CD4-positive, alpha-beta T cell treated with Interferon gamma for 1 hour (primary cell): ENCODE data around the gene CLPX.
"Not testable (repeated sequence)": the region's sequence is repeated elsewhere in the genome, so short reads cannot be mapped to it uniquely, and the experiment has no call there.

Source experiments
- DNase-seq: peaks from one replicate; pipeline ENCODE4 v3.0.0-alpha.2; 2020

The CLPX gene

DNA sequence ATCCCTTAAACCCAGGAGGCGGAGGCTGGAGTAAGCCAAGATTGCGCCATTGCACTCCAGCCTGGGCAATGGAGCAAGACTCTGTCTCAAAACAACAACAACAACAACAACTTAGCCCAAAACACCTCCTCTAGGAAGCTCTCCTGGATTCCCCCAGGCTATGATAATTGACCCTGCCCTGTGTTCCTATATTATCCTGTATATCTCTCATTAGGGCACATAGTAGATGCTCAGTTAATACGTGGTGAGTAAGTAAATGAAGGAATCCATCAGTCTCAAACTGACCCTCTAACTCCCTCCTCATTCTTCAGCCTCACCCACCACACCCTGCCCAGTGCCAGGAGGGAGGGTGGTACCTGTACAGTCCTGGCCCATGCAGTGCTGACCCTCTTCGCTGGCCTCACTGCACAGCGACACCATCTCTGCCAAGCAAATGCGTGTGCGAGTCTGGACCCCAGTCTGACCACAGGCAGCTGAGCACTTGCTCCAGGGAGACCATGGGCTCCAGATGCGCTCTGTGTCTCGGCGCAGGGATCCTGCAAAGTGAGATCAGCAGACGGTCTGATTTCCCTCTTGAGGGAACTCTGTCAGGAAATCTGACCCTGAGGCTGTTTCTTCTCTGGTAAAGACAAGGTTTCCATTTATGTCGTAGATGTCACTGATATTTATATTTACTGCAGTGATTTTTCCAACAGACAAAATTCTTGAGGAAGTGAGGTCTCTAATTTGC, 20.0 kb upstream of the CLPX start:
- no peak for DNase-seq

DNA sequence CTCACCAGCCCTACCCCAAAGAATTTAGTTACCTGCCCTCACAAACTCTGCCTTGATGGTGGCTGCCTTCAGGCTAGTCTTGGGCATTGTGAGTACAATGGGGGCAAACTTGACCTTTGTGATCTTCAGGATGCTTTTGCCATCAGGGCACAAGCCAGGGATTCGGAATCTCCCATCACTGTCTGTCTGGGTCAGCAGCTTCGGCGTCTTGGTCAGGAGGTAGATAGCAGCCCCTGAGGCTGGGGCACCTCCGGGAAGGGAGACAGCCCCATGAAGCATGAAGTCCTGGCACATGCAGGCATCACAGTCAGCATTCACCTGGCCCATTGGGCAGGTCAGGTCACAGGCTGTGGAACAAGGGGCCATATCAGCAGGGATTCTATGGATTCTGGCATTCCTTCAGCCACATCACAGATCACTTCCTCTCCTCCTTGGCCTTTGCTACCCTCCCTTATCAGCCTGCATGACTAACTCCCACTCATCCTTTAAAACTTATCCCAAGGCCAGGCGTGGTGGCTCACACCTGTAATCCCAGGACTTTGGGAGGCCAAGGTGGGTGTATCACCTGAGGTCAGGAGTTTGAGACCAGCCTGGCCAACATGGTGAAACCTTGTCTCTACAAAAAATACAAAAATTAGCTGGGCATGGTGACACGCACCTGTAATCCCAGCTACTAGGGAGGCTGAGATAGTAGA, 19.2 kb upstream of the CLPX start:
- no peak for DNase-seq

DNA sequence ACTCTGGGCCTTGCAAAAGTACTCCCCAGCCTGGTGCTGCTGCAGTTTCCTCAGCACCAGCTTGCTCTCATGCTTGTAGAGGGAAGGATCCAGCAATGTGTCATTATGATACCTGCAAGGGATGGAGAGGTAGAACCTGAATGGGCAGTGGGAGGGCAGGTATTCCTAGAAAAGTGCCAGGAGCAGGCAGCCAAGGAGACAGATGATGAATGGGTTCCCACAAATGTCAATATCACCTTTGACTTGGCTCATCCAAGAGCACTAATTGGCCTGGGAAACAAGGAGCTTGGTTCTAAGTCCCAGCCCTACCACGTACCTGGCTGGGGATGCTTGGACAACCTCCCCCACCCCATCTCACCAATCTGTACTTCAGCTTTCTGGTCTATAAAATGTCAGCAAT, 16.8 kb upstream of the CLPX start:
- no peak for DNase-seq

DNA sequence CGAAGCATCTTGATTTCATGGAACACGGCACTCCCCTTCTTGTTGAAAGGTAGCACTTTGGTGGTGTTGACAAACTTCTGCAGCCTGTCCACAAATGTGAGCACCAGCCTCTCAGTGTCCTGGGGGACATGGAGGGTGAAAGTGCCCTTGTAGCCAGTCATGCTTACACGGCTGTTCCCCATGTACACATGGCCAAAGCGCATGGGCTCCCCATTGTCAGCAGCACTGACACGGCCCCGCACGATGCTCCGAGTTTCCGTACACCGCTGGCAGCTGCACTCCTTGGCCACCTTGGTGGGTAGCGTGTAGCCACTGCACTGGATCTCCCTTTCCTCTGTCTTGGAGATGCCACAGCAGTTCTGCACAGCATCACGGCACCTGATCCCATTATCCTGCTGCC, 13.4 kb upstream of the CLPX start:
- no peak for DNase-seq

DNA sequence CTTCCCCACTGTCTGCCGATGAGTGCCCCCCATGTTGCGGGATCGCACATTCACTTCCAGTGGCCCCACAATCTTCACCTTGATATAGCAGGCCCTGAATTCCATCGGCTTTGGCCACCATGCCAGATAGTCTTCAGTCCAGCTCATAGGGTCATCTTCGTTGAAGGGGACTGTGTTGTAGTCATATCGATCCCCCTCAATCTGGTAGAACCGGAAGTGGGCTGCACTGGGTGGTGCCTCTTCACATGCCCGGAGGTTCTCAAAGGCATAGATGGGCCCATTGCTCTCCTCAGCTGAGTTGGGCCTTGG, 12.1 kb upstream of the CLPX start:
- DNase-seq: no peak

- no peak for DNase-seq
Observed at GRCh38 chr15:65196637-65197336, 11.6 kb upstream of the CLPX start.

DNA sequence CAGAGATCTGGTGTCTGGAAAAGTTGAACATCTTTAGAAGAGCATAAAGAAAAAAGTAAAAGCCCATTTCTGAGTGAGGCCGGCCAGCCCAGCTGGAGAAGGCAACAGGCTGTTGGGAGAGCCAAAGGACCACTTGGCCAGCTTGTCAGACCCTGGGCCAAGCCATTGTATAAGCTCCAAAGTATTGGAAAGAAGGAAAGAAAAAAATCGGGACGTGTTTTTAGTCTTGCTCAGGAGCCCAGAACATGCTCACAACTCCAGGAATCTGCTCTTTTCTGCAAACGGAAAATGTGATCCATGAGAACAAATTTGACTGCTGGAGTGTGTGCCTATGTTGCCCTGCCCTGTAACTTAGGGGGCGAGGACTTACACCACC, 10.4 kb upstream of the CLPX start:
- no peak for DNase-seq

- DNase-seq: no peak
Observed at GRCh38 chr15:65194826-65195547, 9.8 kb upstream of the CLPX start.

DNA sequence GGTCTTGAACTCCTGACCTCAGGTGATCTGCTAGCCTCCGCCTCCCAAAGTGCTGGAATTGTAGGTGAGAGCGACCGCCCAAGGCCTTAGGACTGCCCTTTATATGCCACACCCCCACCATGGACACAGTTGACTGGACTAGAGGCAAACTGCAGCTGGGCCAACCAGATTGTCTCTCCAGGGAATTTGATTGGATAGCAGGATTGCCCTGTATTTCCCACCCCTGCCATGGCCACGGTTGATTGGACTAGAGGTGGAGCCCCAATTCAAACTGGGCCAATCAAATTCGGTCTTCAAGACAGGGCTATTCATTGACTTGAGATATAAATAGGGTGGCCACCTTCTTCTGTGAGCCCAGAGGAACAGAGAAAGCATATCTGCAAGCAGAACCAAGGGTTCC, 6.9 kb upstream of the CLPX start:
- no peak for DNase-seq

- no peak for DNase-seq
Observed at GRCh38 chr15:65189102-65189740, 4.1 kb upstream of the CLPX start.

DNA sequence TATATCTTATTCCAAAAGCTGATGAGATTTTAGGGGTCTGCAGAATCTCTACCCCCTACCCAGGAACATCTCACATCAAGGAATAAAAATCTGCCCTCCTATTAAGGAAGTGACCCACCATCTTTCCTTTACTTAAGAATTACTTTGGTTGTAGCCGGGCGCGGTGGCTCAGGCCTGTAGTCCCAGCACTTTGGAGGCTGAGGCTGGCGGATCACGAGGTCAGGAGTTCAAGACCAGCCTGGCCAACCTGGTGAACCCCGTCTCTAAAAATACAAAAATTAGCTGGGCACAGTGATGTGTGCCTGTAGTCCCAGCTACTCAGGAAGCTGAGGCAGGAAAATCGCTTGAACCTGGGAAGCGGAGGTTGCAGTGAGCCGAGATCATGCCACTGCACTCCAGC, 3.3 kb upstream of the CLPX start:
- not testable (repeated sequence) for DNase-seq

DNA sequence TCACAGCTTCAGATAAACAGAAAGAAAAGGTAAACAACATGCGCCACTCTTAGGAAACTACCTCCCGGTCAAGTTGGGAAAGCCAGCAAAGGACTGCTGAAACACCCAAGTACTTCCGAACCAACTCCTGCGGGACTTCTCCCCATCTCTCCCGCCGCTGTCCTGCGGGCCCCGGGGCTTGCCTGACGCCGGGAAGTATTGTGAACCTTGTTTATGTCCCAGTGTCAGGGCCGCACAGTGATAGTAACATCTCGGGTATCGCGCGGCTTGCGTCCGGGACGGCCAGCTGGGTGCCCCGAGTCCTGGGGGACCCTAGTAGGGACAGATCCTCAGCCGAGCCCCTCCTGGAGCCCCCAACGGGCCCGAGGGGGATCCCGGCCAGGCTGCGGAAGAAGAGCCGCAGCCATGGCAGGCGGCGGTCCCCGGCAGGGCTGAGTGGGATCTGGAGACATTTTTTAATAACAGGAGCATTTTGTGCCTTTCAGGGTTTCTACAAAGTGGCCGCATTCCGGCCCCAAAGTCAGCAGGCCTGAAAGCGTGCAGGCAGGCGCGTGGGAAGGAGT, 756 bp downstream of the CLPX start:
- peak; percentile 29 for DNase-seq

GRCh38 chr15:65183865-65184159, 1.3 kb downstream of the CLPX start:
- DNase-seq: no peak

GRCh38 chr15:65182538-65182937, 2.6 kb downstream of the CLPX start:
- DNase-seq: no peak

DNA sequence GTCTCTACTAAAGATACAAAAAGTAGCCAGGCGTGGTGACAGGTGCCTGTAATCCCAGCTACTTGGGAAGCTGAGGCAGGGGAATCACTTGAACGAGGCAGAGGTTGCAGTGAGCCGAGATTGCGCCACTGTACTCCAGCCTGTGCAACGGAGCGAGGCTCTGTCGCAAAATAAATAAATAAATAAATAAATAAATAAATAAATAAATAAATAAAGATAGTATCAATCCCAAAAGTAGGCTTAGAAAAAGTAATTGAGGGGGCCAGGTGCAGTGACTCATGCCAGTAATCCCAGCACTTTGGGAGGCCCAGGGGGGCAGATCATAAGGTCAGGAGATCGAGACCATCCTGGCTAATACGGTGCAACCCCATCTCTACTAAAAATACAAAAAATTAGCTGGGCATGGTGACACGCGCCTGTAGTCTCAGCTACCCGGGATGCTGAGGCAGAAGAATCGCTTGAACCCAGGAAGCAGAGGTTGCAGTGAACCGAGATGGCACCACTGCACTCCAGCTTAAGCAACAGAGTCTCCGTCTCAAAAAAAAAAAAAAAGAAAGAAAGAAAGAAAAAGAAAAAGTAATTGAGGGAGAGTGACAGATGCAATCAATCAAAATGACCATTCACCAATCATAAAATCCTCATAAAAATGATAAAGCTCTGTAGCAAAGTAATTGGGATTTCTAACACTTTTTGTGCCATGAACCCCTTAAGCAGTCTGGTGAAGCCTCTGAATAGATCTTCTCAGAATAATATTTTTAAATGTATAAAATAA, 3.4 kb downstream of the CLPX start:
- DNase-seq: not testable (repeated sequence)

DNA sequence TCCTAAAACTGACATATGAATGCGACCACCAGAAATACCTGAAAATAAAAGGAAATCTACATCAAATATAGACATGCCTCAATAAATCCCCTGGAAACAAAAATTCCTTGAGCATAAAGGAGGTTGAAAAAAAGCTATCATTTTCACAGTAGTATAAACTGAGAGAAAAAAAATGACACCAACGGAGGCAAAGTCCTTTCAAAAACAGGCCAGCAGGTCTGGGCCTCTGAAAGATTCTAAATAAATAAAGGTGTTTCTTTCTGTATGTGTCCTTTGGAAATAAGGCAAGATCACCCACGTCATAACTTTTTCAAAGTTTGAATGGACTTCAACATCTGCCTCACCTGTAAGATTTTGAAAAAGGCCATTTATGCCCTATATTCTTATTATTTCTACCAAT, 5.0 kb downstream of the CLPX start:
- no peak for DNase-seq

DNA sequence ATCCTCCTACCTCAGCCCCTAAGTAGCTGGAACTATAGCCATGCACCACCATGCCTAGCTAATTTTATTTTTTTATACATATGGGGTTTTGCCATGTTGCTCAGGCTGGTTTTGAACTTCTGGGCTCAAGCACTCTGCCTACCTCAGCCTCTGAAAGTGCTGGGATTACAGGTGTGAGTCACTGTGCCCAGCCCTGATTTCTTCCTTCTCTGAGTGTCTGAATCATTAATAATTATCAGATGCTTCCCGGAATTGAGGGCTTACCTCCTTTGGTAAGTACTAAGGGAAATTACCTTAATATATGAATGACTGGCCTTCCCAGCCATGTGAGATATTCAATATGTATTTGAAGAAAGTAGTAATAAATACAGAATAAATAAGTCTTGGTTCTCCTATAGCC, 7.2 kb downstream of the CLPX start:
- no peak for DNase-seq

DNA sequence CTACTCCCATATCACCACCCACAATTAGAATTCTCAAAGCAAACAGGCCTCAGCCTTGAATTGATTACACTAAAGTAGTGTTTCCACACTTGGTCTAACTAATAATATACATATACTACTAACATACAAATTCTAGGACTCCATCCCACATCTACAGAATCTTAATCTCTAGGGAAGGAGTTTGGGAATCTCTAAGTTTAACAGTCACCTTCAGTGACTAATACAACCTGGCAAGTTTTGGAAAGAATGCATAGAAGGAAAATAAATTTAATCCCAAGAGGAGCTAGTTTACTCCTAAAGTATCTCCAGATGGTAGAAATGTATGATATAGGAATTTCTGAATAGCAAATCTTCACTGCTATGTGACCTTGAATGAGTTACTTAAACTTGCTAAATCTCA, 9.1 kb downstream of the CLPX start:
- no peak for DNase-seq

DNA sequence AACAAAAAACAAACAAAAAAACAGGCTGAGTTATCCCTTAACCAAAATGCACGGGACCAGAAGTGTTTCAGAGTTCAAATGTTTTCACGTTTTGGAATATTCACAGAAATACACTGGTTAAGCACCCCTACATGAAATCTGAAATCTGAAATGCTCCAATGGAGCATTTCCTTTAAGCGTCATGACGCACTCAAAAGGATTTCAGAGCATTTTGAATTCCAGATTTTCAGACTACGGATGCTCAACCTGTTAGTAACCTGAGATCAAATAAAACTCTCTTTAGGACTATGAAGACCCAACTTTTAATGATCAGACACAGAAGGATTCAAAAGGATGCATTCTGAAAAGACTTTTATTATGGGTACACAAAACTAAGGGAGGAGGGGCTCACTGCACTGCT, 9.6 kb downstream of the CLPX start:
- no peak for DNase-seq

GRCh38 chr15:65174509-65174908, 10.6 kb downstream of the CLPX start:
- no peak for DNase-seq

GRCh38 chr15:65172531-65172930, 12.6 kb downstream of the CLPX start:
- DNase-seq: no peak

GRCh38 chr15:65171428-65171827, 13.7 kb downstream of the CLPX start:
- no peak for DNase-seq
